Breast epithelium (tissue), 4 donors: ENCODE measurements around the gene WFDC2. TPM values are rescaled to one million over a fixed set of nuclear protein-coding genes. Genes with fewer than 3 reads are reported as not detected.

Experiments
- DNase-seq, 2 donors: peaks; one replicate each; pipeline ENCODE4 v3.0.0-alpha.2; 2019; ENCODE audit warnings: low spot score in 2 of 2
- H3K27ac ChIP-seq, 2 donors: fragments of 200-600 bp; sonication (generic) in 1 of 2; one replicate each; pipeline ENCODE4 v1.5.1; 2016 to 2019; ENCODE audit warnings: mild to moderate bottlenecking in 1 of 2
- H3K27me3 ChIP-seq, 2 donors: fragments of 200-600 bp; sonication (generic) in 1 of 2; one replicate each; pipeline versions ENCODE4 v1.5.1 to v1.6.0; 2017 to 2019; ENCODE audit warnings: control low read depth in 1 of 2, mild to moderate bottlenecking in 1 of 2
- H3K36me3 ChIP-seq: fragments of 200-600 bp; one replicate; pipeline ENCODE4 v1.5.1; 2019
- H3K4me1 ChIP-seq, 2 donors: fragments of 200-600 bp; sonication (generic); one replicate each; pipeline ENCODE4 v1.5.1; 2016 to 2019; ENCODE audit warnings: control low read depth in 1 of 2
- H3K4me3 ChIP-seq, 3 donors: fragments of 200-600 bp; sonication (generic); 1 replicate in 2 of 3; 2 replicates in 1 of 3; pipeline ENCODE4 v1.5.1; 2016 to 2019; ENCODE audit warnings: mild to moderate bottlenecking in 3 of 3, moderate library complexity in 2 of 3
- H3K9me3 ChIP-seq, 2 donors: fragments of 200-600 bp; sonication (generic) in 1 of 2; one replicate each; pipeline ENCODE4 v1.5.1; 2016 to 2019; ENCODE audit warnings: control low read depth in 1 of 2
- POLR2A ChIP-seq: fragments of 450-650 bp; IDR thresholded peaks from one replicate; pipeline ENCODE4 v1.6.1; 2016; ENCODE audit warnings: antibody characterized with exemption, mild to moderate bottlenecking, moderate library complexity
- POLR2AphosphoS5 ChIP-seq, 3 donors: sonication (generic); formaldehyde crosslinking; IDR thresholded peaks; one replicate each; pipeline ENCODE4 v1.6.1; 2017; ENCODE audit warnings: antibody characterized with exemption in 3 of 3
- intact Hi-C: fragments of 100-400 bp; cut with DNase I; formaldehyde crosslinking; loops from one replicate; pipeline ENCODE4 v1.15.1; 2023; ENCODE audit warnings: low total_unique reads
- total RNA-seq, 3 donors: library from RNA; depleted of rRNA; stranded (reverse); fragments of >200 nt; gene quantifications; one replicate each; pipeline ENCODE4 v1.1.0, GENCODE V29; 2016
- TF ChIP-seq, protein P1 (sequence below), 3 donors: fragments of 450-650 bp; IDR thresholded peaks; one replicate each; pipeline ENCODE4 v1.5.1; 2016 to 2017; ENCODE audit warnings: antibody characterized with exemption in 3 of 3, mild to moderate bottlenecking in 3 of 3, moderate library complexity in 3 of 3

The WFDC2 gene
- total RNA-seq, 3 donors from 2014 or later = 43.9 to 106 TPM; not detected in 1

GRCh38 chr20:45426320-45427016 lies 43.1 kb upstream of the WFDC2 start:
- intact Hi-C loops = loop anchor here (10.0 kb wide), 1 partner anchor 52 kb away; the partner anchor contains the start of gene TP53TG5
- H3K4me3 ChIP-seq = no peak overlapping the region
- TF ChIP-seq POLR2A (no peak), POLR2AphosphoS5 (IDR thresholded peaks at IDR 0.05) (no peak)
- TF ChIP-seq, protein P1, sequence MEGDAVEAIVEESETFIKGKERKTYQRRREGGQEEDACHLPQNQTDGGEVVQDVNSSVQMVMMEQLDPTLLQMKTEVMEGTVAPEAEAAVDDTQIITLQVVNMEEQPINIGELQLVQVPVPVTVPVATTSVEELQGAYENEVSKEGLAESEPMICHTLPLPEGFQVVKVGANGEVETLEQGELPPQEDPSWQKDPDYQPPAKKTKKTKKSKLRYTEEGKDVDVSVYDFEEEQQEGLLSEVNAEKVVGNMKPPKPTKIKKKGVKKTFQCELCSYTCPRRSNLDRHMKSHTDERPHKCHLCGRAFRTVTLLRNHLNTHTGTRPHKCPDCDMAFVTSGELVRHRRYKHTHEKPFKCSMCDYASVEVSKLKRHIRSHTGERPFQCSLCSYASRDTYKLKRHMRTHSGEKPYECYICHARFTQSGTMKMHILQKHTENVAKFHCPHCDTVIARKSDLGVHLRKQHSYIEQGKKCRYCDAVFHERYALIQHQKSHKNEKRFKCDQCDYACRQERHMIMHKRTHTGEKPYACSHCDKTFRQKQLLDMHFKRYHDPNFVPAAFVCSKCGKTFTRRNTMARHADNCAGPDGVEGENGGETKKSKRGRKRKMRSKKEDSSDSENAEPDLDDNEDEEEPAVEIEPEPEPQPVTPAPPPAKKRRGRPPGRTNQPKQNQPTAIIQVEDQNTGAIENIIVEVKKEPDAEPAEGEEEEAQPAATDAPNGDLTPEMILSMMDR (IDR thresholded peaks at IDR 0.05) = no peak
- no peaks in the 10 kb centered on the region for H3K27me3 ChIP-seq
- H3K36me3 ChIP-seq = no peaks in the 10 kb centered on the region
- no peaks in the 10 kb centered on the region for H3K9me3 ChIP-seq
- no peak for DNase-seq
- peak overlapping the region in 1 of 2 donors; percentile 52 for H3K27ac ChIP-seq
- no peaks in the 10 kb centered on the region for H3K4me1 ChIP-seq

GRCh38 chr20:45427236-45428149 lies 42.1 kb upstream of the WFDC2 start:
- H3K4me1 ChIP-seq = no peaks in the 10 kb centered on the region
- H3K27me3 ChIP-seq = no peaks in the 10 kb centered on the region
- H3K27ac ChIP-seq = peak overlapping the region in 1 of 2 donors; percentile 52
- TF ChIP-seq POLR2A = no peak
- TF ChIP-seq, protein P1 (IDR thresholded peaks at IDR 0.05) = no peak
- no peak for TF ChIP-seq POLR2AphosphoS5 (IDR thresholded peaks at IDR 0.05)
- no peaks in the 10 kb centered on the region for H3K9me3 ChIP-seq
- DNase-seq = no peak
- no peaks in the 10 kb centered on the region for H3K36me3 ChIP-seq
- H3K4me3 ChIP-seq = no peak overlapping the region
- intact Hi-C loops = loop anchor here (10.0 kb wide), 1 partner anchor 53 kb away; the partner anchor contains the start of gene TP53TG5

- Histone ChIP-seq H3K36me3 (no peaks in the 10 kb centered on the region), H3K27me3 (no peaks in the 10 kb centered on the region), H3K4me1 (no peaks in the 10 kb centered on the region), H3K9me3 (no peaks in the 10 kb centered on the region), H3K4me3 (no peak overlapping the region), H3K27ac (no peak overlapping the region)
- intact Hi-C loops = loop anchor here (10.0 kb wide), 1 partner anchor 55 kb away; the partner anchor contains the start of gene TP53TG5
- DNase-seq = no peak
- TF ChIP-seq POLR2AphosphoS5 (IDR thresholded peaks at IDR 0.05) (no peak), POLR2A (no peak)
- TF ChIP-seq, protein P1 (IDR thresholded peaks at IDR 0.05) = no peak
These were observed 39.9 kb upstream of the WFDC2 start for GRCh38 chr20:45429618-45430017.

DNA sequence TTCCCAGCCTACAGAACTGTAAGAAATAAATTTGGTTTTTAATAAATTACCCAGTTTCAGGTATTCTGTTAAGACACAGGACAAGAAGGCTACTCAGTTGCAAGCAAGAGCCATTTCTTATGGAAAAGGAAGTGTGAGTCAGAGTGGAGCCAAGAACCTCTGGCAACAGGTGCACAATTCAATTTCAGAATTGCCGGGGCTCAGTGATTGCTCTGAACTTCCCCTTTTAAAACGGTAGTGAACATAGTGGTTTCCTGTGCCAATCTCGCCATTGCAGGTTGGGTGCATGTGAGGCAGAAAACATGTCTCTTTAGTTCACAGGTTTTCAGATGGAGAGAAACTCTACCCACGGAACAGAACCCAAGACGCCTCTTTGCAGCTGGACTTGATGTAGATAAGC lies 37.3 kb upstream of the WFDC2 start:
- intact Hi-C loops = no loop called here
- H3K4me3 ChIP-seq = no peak overlapping the region
- H3K27me3 ChIP-seq = no peaks in the 10 kb centered on the region
- H3K27ac ChIP-seq = no peak overlapping the region
- TF ChIP-seq POLR2AphosphoS5 (IDR thresholded peaks at IDR 0.05) = no peak
- TF ChIP-seq, protein P1 (IDR thresholded peaks at IDR 0.05) = no peak
- TF ChIP-seq POLR2A = no peak
- DNase-seq = no peak
- no peaks in the 10 kb centered on the region for H3K9me3 ChIP-seq
- no peaks in the 10 kb centered on the region for H3K4me1 ChIP-seq
- no peaks in the 10 kb centered on the region for H3K36me3 ChIP-seq
